Glutamatergic neuron (in vitro differentiated cells): ENCODE measurements around the gene CLNK. TPM values are rescaled to one million over a fixed set of nuclear protein-coding genes. Genes with fewer than 3 reads are reported as not detected.

Experiments used
- DNase-seq: peaks from one replicate; pipeline ENCODE4 v3.0.0; 2022
- H3K27ac Mint-ChIP-seq: one replicate; pipeline ENCODE4 v1.8.0; 2020; ENCODE audit warnings: mild to moderate bottlenecking, mixed read lengths, inconsistent platforms; ENCODE audit not compliant: unreplicated experiment
- H3K27me3 Mint-ChIP-seq: one replicate; pipeline ENCODE4 v1.8.0; 2020; ENCODE audit warnings: mild to moderate bottlenecking, moderate library complexity, mixed read lengths, inconsistent platforms; ENCODE audit not compliant: unreplicated experiment
- H3K36me3 Mint-ChIP-seq: one replicate; pipeline ENCODE4 v1.8.0; 2020; ENCODE audit warnings: mild to moderate bottlenecking, mixed read lengths, inconsistent platforms; ENCODE audit not compliant: unreplicated experiment
- H3K4me1 Mint-ChIP-seq: one replicate; pipeline ENCODE4 v1.8.0; 2020; ENCODE audit warnings: mild to moderate bottlenecking, low read depth, mixed read lengths, inconsistent platforms; ENCODE audit not compliant: unreplicated experiment
- H3K4me3 Mint-ChIP-seq: one replicate; pipeline ENCODE4 v1.8.0; 2020; ENCODE audit warnings: mild to moderate bottlenecking, mixed read lengths, inconsistent platforms; ENCODE audit not compliant: unreplicated experiment
- H3K9me3 Mint-ChIP-seq: one replicate; pipeline ENCODE4 v1.8.0; 2020; ENCODE audit warnings: mild to moderate bottlenecking, moderate library complexity, mixed read lengths, inconsistent platforms; ENCODE audit not compliant: unreplicated experiment
- CTCF ChIP-seq: fragments of 200-600 bp; sonication (generic); IDR thresholded peaks from one replicate; pipeline ENCODE4 v1.5.0; 2021; ENCODE audit not compliant: partially characterized antibody, unreplicated experiment
- total RNA-seq: library from RNA; stranded (reverse); fragmentation: NEBNext Ultra II Directional; extraction: Animal tissue kit (Norgen Biotek cat#: 25700); gene quantifications from one replicate; pipeline ENCODE4 v1.2.1, GENCODE V29; 2021; ENCODE audit not compliant: unreplicated experiment

Gene CLNK
- total RNA-seq, 1 donor from 2014 or later = not detected

GRCh38 chr4:10703156-10703555 is 18.6 kb upstream of the CLNK start:
- H3K9me3 Mint-ChIP-seq = peaks cover 4% of the 10 kb centered on the region
- no peak for DNase-seq
- no peak overlapping the region for H3K27ac Mint-ChIP-seq
- peaks cover 2% of the 10 kb centered on the region for H3K27me3 Mint-ChIP-seq
- peaks cover 6% of the 10 kb centered on the region for H3K4me1 Mint-ChIP-seq
- no peaks in the 10 kb centered on the region for H3K36me3 Mint-ChIP-seq
- no peak overlapping the region for H3K4me3 Mint-ChIP-seq
- TF ChIP-seq CTCF = no peak

GRCh38 chr4:10701702-10702460 is 17.3 kb upstream of the CLNK start:
- Mint-ChIP-seq H3K27ac (no peak overlapping the region), H3K4me3 (no peak overlapping the region), H3K4me1 (peaks cover 6% of the 10 kb centered on the region), H3K9me3 (peaks cover 4% of the 10 kb centered on the region), H3K36me3 (no peaks in the 10 kb centered on the region), H3K27me3 (no peaks in the 10 kb centered on the region)
- DNase-seq = no peak
- TF ChIP-seq CTCF = no peak

GRCh38 chr4:10701161-10701560 is 16.6 kb upstream of the CLNK start:
- Mint-ChIP-seq H3K27ac (no peak overlapping the region), H3K4me3 (no peak overlapping the region), H3K9me3 (peaks cover 5% of the 10 kb centered on the region), H3K27me3 (no peaks in the 10 kb centered on the region), H3K36me3 (no peaks in the 10 kb centered on the region), H3K4me1 (peaks cover 6% of the 10 kb centered on the region)
- TF ChIP-seq CTCF = no peak
- DNase-seq = no peak

- Mint-ChIP-seq H3K27me3 (no peaks in the 10 kb centered on the region), H3K4me3 (no peak overlapping the region)
Measured at GRCh38 chr4:10698172-10698571, 13.6 kb upstream of the CLNK start.

More at GRCh38 chr4:10698172-10698571, 13.6 kb upstream of the CLNK start:
- no peak for TF ChIP-seq CTCF
- DNase-seq = no peak
- Mint-ChIP-seq H3K36me3 (no peaks in the 10 kb centered on the region), H3K9me3 (peaks cover 1% of the 10 kb centered on the region), H3K27ac (no peak overlapping the region), H3K4me1 (no peaks in the 10 kb centered on the region)
